GM10266 (cell line): ENCODE measurements around the gene SLC2A1.

Source experiments
- DNase-seq: peaks from one replicate; pipeline ENCODE4 v3.0.0; 2012; ENCODE audit errors: extremely low spot score
- CTCF ChIP-seq: IDR thresholded peaks from 2 replicates; pipeline ENCODE4 v1.5.1; 2012; ENCODE audit warnings: mild to moderate bottlenecking, low read depth; ENCODE audit not compliant: control insufficient read depth, insufficient read depth; ENCODE audit errors: missing control alignments

The SLC2A1 gene

GRCh38 chr1:42938645-42939615, 19.7 kb downstream of the SLC2A1 start:
- TF ChIP-seq CTCF = no peak
- DNase-seq = no peak

DNA sequence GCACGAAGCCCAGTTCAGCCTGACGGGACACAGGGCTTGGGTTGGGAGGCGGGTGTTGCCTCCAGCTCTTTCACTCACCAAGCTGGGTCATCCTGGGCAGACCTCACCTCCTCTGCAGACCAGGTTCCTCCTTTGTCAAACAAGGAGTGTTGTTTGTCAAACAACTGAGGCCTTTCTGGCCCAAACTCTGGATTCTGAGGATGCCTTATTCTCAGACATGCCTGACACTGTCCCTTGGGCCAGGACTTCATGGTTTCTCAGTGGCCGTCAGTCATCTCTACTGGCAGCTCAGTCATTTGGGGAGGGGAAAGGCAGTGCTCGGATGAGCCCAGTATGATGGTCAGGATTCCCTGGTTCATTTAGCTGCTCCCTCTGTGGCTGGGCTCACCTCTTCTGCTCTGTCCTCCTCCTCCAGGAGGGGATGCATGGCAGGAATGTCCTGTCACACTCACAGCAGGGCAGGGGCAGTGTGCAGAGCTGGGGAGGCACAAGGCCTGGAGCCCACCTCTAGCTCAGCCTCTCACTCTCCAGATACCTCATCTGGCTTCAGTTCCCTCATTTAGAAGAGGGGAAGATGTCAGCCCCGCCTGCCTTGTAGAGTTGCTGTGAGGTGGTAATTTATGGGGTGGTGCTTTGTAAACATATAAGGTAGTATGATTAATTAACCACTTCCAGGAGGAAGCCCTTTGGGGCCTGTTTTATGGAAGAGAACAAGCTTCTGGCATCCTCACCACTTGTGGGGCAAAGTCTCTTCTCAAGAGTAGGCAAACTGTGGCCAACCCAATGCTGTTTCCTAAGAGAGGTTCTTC, 20.6 kb downstream of the SLC2A1 start:
- TF ChIP-seq CTCF = no peak
- no peak for DNase-seq

GRCh38 chr1:42937141-42937696, 21.4 kb downstream of the SLC2A1 start:
- TF ChIP-seq CTCF = no peak
- DNase-seq = no peak

- no peak for TF ChIP-seq CTCF
- no peak for DNase-seq
These were observed 22.2 kb downstream of the SLC2A1 start for GRCh38 chr1:42936309-42937078.

GRCh38 chr1:42935971-42936308, 22.7 kb downstream of the SLC2A1 start:
- DNase-seq = no peak
- TF ChIP-seq CTCF = no peak

DNA sequence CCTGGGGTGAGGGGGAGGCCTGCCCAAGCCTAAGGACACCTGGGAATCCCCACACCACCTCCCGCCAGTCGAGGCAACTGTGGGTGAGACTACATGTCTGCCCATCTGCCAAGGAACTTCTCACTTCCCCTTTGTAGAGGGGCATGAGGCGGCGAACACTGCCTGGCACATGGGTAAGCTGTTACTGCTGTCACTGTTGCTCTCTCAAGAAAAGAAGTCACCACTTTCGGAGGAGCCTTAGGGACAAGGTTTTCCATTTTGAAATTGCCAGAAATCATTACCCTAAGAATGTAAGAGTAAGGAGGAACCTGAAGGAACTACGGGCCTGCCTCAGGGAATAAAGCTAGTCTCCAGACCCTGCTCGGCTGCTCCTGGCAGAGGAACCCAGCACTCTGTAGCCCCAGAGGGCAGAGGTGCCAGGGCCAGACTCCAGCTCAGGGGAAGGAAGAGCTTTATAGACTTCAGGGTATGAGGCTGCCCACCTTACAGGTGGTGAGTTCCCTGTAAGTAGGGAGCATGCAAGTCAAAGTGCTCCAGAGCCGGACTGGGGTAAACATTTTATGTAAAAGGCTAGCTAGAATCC, 23.3 kb downstream of the SLC2A1 start:
- no peak for TF ChIP-seq CTCF
- no peak for DNase-seq
